HG03354 (cell line): ENCODE data around the gene NNAT.

ENCODE experiments used
- ATAC-seq: cut with Tn5 transposase; IDR thresholded peaks from one replicate; pipeline ENCODE4 v1.9.1; 2021; ENCODE audit warnings: mild to moderate bottlenecking; ENCODE audit not compliant: unreplicated experiment, poor library complexity, severe bottlenecking

The NNAT gene

DNA sequence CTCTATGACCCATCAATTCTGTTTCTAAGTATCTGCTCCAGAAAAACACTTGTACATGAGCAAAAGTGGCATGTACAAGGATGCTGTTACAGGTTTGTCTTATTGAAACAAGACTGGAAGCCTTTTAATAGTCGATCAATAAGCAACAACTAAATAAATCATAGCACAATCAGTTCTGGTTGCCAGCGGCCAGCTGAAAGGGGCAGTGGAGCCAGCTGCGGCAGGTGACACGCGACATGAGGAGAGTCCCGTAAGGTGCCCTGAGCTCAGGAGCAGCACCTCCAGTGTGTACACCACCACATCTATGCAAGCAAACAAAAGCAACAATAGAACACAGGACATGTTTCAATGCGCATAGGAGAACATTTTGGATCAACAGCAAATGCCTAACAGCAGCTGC lies 20.7 kb upstream of the NNAT start:
- no peak for ATAC-seq

DNA sequence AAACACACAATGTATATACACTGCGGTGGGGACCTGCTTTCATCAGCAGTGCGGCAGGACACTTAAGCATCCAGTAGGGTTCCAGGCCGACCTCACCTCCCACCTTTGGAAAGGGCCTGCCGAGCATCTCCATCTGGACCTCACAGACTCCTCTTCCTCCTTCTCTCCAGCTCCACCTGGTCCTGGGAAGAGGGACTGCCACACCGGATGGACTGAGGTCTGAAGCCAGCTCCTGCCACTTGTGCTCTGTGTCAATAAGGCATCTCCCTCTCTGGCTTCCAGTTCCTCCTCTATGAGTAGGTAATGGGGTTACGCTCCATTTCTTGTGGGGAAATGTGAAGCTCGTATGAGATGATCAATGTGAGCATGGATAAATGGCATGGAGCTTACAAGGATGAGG lies 19.1 kb upstream of the NNAT start:
- ATAC-seq: no peak

DNA sequence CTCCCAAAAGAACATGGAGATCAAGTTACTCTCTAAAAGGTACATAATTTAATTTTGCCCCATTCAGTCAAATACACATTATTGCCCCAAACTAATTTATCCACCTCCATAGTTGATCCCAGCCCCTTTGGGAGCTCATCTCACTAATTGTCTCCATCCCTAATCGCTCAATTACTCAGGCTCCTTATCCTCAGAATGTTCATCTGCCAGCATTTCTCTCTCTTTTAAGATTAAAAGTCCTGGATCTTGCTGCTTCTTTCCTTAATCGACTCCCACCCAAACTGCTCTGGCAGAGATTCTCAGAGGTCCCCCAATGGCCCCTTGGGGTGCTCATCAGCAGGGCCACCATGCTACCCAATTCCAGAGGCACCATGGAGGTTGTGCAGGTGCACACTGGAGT lies 18.4 kb upstream of the NNAT start:
- ATAC-seq: no peak

DNA sequence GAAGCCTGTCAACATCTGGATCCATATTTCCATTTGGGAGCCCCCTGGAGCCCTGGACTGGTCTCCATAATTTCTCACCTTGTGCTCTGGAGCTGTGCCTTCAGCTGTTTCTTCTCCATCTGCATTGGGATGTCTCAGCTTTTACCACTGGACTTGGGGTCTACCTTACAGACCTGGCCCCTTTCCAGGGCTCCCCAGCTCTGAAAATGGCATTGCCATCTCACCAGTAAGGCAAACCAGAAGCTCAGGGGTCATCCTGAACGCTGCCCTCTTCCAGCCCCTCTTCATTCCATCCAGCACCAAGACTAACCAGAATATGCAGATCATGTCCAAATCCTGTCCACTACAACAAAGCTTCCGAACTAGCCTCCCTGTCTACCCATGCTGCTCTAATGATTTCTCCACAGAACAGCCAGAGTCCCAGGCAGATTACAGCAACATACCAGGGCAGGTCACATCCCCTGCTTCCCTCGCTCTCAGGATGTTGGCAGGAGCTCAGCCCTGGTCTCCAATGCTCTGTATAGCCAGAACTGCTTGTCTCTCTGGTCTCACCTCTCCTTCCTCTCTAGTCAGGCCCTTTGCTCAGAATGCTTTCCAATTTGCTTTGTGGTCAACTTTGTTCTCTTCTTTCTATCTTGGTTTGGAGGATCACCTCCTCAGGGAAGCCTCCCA lies 17.7 kb upstream of the NNAT start:
- no peak for ATAC-seq

DNA sequence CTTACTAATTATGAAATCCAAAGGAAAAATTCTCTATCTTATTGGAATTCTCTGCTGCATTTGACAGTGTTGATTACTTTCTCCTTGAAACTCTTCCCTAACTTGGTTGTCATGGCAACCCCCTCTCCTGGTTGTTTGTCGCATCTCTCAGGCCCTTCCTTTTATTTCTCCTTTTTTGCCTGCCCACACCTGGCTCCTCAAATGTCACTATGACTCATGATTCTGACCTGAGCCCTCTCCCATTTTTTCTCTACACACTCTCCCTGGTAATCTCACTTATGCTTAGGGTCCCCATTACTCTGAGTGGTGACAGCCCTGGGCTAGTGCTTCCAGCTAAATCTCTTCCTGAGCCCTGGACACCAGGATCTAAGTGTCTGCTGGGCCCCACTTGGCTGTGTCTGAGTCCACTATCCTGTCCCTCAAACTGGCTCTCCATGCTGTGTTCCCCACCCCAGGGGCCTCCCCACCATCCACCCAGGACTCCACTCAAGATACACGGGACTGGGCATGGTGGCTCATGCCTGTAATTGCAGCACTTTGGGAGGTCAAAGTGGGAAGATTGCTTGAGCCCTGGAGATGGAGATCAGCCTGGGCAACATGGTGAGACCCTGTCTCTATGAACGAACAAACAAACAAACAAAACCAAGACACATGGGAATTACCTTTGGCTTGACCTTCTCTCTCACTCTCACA lies 16.5 kb upstream of the NNAT start:
- ATAC-seq: no peak

DNA sequence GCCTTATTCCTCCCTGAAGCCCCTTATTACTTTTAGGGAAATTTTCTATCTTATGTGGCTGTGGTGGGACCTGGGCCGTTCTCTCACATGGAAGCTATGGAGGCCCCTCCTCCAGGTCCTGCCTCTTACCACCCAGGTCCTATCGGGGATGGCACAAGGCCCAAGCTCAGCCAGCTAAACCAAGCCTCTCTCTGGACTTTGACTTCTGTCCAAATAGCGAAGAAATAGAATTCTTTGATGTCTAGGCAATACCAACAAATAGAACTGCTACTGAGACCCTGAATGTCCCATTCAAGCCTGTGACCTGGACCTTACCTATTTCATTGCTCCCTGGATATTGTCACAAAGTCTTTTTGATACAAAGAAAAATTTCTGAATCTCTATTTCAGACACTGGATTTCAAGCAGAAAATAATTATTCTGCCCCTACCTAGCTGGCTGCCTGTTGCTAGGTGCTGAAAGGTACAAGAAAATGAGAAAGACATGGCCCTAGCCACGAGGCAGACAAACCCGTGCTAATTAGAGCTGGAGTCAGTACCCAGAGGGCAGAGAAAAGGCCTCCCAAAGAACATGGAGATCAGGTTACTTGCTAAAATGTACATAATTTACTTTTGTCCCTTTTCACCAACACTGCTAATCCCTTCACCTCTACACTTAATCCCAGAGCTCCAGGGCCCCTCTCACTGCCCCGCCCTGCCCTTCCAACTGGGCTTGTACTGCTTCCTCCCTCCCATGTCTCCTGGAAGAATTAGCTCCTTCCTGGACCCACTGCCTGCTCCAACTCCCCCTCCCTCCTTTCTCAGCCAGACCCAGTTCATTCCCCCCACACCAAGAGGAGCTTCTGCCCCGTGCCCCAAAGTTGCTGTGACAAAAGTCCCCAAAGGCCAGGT lies 15.5 kb upstream of the NNAT start:
- no peak for ATAC-seq

DNA sequence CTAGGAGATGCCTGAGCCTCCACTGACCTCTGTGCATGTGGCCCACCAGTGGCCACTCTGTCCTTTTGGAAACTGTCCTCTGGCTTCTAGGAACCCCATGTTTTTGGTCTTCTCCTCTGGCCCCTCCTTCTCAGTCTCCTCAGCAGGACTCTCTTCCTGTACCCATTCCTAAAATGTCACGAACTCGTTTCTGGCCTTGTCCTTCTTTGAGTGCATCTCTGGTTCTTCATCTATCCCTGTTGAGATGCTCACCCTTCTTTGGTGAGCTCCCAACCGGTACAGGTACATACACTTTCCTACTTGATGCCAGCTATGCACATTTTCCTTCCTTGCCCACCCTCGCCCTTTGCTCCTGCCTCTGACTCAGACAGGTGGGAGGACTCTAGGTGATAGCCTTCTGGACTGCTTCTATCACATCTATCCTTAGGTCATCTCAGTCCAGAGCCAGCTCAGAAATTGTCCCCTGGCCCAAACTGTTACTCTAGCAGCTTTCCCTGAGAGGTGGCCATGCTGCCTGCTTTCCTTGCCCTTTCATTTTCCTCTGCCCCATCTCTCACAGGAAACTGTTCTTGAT lies 14.8 kb upstream of the NNAT start:
- ATAC-seq: no peak

DNA sequence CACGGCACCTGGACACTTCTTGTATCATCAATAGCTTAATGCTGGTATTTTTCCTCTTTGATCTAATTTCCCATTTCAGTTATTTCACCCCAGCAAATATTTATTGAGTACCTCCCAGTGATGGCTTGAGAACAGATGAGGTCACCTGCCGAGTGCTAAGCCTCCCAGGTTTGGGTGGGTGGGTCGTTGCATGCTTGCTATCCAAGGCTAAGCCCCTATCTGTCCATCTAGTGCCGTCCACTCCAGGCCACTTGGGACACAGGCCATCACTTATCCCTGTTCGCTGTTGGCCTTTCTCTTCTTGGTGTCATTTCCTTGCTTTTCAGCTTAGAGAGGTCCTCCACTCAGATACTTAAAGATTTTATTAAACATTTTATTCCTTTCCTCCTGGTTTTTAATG lies 10.8 kb upstream of the NNAT start:
- ATAC-seq: no peak

DNA sequence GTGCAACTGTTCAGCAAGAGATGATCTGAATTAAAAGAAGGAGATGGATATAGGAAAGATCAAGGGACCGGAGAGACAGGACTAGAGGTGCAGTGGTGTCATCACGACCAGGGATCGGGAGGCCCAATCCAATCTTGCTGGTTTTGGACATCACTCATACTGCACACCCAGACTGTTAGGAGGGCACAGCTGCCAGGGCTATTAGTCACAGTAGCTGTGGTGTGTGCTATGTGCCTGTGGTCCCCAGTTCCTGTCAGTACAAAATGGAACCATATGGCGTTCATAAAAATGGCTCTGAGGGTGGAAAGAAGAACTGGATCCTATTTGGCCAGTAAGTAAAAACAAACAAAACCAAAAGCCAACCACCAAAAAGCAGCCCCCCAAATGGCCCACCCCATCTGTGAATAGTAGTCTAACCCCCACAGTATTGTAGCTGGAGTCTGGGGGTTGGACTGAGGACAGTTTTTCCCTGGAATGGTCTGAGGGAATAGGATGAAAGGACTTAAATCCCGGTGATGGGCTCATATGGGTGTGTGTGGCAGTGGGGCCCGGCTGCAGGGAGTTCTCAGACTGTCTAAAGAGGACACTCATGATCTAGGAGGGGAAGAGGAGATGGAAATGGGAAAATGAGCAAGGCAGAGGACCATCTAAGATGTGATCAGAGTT lies 9.3 kb upstream of the NNAT start:
- ATAC-seq: no peak

DNA sequence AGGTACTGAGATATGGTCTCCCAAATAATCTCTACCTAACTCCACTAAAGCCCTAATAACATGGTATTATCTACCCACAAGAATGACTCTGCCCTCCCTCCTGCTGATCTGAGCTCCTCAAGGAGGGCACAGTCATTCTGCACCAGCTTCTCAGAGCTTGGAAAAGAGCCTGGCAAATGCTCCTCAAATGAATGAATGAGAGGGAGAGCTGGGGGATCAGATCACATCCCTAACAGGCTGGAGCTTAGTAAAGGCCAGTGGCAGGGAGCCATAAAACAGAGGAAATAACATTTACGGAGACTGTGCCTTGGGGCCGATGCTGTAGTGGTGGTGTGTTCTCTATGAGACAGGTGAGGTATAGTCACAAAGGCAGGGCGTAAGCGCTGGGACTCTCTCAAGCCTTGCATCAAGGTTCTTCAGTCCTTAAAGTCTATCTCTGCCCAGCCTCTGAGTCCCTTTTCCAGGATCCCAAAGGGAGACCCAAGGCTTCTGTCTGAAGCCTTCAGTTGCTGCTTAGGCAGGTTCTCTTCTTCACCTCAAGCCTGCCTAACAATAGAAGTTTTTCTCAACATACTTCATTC lies 7.2 kb upstream of the NNAT start:
- no peak for ATAC-seq

DNA sequence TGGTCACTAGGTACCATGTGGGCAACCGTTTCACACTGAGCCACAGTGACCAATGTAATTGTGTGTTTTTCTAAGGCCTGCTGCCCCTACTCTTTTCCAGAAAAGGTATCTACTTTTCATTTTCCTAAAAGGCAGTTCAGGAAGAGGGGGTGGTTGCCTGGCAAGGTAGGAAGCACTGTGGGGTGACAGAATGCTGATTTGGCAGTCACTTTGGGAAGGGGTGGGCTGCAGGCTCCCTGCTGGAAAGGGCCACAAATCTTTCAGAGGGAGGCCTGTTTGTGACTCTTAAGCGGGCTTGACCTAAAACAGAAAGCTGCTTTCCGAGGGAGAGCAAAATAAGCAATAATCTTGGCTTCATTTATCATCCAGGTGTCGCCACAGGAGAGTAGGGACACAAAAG lies 5.2 kb upstream of the NNAT start:
- ATAC-seq: no peak

DNA sequence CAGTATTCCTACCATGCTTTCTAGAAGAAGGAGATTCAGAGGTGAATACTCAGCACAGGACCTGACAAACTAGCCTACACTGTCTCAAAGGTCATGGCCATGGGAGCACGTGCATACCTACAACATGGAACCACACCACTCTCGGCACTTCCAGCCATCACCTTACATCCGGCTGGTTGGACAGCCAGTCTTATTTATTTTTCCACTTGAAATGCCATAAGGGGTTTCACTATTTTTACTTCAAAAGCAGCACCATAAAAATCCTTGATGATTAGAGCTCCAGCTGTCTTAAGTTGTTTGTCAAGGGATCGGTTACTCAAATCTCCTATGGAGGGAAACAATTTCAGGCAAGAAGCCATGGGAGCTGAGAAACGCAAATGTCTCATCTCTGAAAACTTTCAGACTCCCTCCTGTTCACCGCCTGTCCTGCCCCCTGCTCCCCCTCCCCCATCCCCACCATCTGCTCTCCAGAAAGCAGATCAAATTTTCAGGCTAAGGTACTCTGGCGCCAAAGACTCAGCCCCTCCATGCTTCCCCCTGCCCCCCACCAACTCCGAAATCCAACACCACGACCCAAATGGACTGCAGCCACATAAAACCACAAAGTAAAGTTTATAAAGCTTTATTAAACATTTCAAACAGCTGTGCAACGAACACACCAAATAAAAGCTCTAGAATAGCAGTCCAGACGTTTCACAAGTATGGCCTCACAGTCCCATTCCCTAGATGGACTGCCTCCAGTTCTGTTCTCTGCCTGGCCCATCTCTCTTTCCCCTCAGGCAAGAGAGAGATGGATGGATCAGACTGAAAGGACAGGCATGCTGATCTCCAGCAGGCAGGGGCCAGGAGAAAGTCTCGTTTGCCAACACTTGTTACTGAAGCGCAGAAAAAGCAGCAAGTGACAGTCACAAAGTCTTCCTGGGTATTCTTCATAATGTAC lies 4.0 kb upstream of the NNAT start:
- ATAC-seq: no peak

DNA sequence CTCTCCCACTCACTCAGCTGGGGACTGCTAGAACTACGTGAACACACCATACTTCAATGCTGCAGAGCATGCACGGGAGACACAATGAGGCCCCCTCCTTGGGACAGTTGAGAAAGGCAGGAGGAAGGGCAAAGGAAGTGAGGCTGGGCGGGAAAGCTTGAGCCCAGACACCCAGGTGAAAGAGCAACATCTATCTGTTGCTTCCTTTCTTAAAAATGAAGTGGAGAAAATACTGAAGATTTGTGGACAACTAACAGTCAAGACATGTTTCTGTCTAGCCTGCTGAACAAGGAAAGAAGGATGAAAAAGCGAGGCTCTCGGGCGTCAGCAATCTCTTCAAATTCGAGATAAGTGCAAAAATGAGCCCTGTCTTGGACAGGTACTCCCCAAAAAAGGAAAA lies 3.0 kb upstream of the NNAT start:
- ATAC-seq: no peak

DNA sequence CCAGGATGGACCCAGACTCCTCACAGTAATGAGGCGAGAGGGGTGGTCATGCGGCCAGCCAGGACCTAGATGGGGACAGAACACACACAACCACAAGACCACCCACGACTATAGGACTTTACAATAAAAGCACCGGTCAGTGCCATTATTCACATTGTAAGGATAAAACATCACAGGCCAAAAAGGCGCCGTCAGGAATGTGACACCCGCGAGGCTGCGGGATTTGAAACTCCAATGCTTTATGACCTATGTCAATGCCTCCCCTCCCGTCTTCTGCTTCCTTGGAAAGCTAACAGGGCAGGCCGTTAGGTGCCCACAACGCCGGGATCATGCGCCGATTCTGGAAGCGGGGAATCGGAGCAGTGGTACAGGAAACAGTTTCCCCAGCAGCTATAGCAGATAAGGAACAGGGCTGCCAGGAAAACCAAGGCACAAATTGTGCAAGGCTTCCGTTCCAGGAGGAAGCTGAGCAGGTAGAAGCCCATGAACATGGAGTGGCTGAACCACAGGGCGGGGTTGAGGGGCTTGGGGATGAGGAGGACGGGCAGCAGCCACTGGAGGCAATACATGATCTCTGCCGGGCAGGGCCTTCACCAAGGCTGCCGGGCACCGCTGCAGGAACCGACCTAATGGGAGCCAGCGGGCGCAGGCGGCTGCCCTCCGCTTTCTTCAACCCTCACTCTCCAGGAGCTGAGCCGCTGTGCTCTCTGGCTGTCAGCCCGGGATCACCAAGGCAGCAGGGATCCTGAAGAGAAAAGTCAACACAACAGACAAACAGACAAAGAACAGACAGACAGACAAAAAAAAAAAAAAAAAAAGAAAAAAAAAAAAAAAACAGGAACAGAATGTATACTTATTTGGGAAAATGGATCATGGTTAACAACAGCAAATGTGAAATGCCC lies 2.2 kb upstream of the NNAT start:
- no peak for ATAC-seq

DNA sequence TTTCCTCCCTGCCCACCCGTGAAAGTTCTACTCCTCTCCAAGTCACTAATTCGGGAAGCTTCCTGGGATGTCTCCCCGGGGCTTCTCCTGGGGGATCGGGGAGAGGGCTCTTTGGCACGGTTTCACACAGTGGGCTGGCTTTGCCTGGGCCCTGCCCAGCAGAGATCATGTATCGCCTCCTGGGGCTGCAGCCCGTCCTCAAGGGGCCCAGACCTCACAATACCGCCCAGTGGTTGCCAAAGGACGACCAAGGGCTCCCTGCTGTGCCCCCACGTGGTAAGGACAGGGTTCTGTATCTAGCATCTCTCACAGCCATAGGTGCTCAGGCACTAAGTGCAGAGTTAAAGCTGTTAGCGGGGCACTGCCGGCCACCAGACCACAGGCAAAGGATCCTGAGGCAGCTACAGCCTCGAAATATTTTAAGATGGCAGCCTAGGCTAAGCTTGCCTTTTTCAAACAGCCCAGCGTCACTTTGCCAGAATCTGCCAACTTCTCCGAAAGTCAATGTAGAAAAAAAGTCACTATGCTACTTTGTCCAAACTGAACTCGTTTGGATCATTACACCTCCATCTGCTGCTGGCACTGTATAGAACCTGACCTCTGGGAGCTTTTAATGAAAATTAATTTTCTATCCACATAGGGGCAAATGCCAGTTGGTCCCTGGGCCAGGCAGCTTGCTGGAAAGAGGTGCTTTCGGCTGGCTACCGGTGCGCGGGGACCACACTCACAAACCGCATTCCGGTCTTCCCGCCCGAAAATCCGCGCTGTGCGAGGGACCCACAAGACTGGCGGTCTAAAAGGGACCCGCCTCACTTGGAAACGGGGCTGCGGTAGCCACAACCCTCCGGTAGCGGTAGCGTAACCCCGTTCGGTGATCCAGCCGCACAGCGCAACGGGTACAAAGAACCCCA lies 1.3 kb upstream of the NNAT start:
- no peak for ATAC-seq

DNA sequence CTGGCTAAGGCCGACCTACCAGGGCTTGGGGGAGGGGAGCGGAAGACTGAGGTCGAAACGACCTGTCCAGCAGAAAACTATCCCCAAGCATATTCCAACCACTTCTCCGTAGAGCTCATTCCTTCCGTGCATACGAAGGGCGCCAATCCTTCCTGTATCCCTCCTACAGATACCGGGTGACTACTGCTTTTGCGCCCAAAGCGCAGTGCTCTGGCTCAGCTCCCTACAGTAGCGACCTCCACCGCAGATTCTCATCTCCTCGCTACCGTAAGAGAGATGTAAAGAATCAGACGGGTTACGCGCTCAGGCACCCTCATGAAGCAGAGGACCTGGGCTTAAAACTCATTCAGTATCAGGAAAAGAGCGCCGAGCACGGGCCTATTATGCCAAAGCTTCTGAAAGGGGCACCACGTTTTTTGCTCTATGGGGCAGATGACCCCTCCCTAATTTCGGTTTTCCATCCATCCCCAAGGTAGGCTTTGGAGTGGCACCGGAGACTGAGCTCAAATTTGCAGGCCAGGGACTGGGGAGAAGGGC lies 563 bp upstream of the NNAT start:
- no peak for ATAC-seq
